Activated CD8-positive, alpha-beta T cell treated with anti-CD3 and anti-CD28 coated beads, Interleukin-2, amount 10 ng/mL, durations not matched to agents 7 days and 5 days (primary cell): ENCODE data around the gene QSER1. TPM values are rescaled to one million over a fixed set of nuclear protein-coding genes. Genes with fewer than 3 reads are reported as not detected.
"Not testable (repeated sequence)": the region's sequence is repeated elsewhere in the genome, so short reads cannot be mapped to it uniquely, and the experiment has no call there.

ENCODE experiments used
- ATAC-seq: fragments of 150-1000 bp; cut with Tn5 transposase; one replicate; pipeline ENCODE4 v1.10.0; 2021; ENCODE audit warnings: moderate library complexity
- CTCF ChIA-PET: fragments of 350-600 bp; sonication (Branson Sonifier 250); formaldehyde crosslinking; loops from one replicate; lab custom pipeline; 2021; ENCODE audit warnings: antibody characterized with exemption; lab: Charles Lee
- POLR2A ChIA-PET: fragments of 350-600 bp; sonication (Branson Sonifier 250); formaldehyde crosslinking; loops from one replicate; lab custom pipeline; 2021; ENCODE audit warnings: antibody characterized with exemption; lab: Charles Lee
- DNase-seq: peaks from one replicate; pipeline ENCODE4 v3.0.0-alpha.2; 2020
- H3K27ac Mint-ChIP-seq: one replicate; pipeline ENCODE4 v1.8.0; 2021; ENCODE audit warnings: mild to moderate bottlenecking, mixed read lengths
- H3K27me3 Mint-ChIP-seq: one replicate; pipeline ENCODE4 v1.8.0; 2021; ENCODE audit warnings: low read depth, mixed read lengths
- H3K36me3 Mint-ChIP-seq: one replicate; pipeline ENCODE4 v1.8.0; 2021; ENCODE audit warnings: low read depth, mixed read lengths
- H3K4me1 Mint-ChIP-seq: one replicate; pipeline ENCODE4 v1.8.0; 2021; ENCODE audit warnings: low read depth, mixed read lengths
- H3K4me3 Mint-ChIP-seq: one replicate; pipeline ENCODE4 v1.8.0; 2021; ENCODE audit warnings: mild to moderate bottlenecking, mixed read lengths
- H3K9me3 Mint-ChIP-seq: one replicate; pipeline ENCODE4 v1.8.0; 2022; ENCODE audit warnings: mixed read lengths; ENCODE audit not compliant: insufficient read depth
- total RNA-seq, 2 experiments: library from RNA; stranded (reverse); gene quantifications; one replicate each; pipeline ENCODE4 v1.2.3, GENCODE V29; 2021

QSER1 gene
- total RNA-seq, 2 experiments from 2014 or later, result 7.3 to 7.9 TPM

DNA sequence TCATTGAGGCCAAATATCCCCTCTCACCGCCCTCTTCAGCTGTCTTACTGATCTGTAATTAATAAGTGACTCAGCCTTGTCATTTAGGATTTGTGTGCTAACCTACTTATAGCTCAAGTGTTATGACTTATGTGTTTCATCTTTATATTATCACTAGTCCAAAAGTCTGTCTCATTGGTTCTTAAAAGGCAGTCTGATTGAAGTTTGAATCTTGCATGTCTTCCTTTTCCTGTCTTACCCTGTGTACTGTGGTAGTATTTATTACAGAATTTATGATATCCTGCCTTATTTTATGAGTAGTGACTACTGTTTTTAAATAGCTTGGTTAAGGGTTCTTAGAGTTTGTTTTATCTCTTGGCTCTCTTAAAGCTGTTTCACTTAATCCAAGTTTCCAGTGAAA, 129.3 kb downstream of the QSER1 start:
- Mint-ChIP-seq H3K36me3 (no peaks in the 10 kb centered on the region), H3K4me1 (peaks cover 4% of the 10 kb centered on the region), H3K4me3 (no peak overlapping the region), H3K27ac (no peak overlapping the region), H3K27me3 (peaks cover 18% of the 10 kb centered on the region), H3K9me3 (no peaks in the 10 kb centered on the region)
- ChIA-PET POLR2A (no interaction called here), CTCF (interaction anchor here (1.2 to 2.8 kb wide), 3 partner anchors 10 to 43 kb away, joined by 4 to 8 read pairs (median 5); no protein-coding TSS in a partner anchor)
- DNase-seq (no peak), ATAC-seq (no peak)

DNA sequence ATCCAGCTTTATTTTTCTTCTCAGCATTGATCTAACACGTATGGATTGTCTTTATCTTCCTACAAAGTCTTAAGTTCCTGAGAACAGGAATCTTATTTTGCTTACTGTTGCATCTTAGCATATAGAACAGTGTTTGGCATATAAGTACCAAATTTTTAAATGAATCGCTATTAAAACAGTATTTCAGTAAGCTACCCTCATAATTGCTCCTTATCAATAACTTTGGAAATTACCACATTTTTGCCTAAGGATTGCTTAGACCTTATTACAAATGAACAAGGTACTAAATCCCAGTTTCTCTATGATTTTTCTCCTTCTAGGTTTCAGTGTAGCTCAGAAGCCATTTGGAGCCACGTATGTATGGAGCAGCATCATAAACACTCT, 132.7 kb downstream of the QSER1 start:
- no peak for ATAC-seq
- H3K4me3 Mint-ChIP-seq, result no peak overlapping the region
- DNase-seq, result no peak
- H3K27ac Mint-ChIP-seq, result no peak overlapping the region
- H3K4me1 Mint-ChIP-seq, result peaks cover 4% of the 10 kb centered on the region
- peaks cover 2% of the 10 kb centered on the region for H3K27me3 Mint-ChIP-seq
- ChIA-PET CTCF (interaction anchor here (0.8 to 2.4 kb wide), 3 partner anchors 8 to 14 kb away, joined by 3 to 6 read pairs (median 3); partner anchors contain the start of genes DEPDC7 and TCP11L1), POLR2A (no interaction called here)
- H3K36me3 Mint-ChIP-seq, result no peaks in the 10 kb centered on the region
- no peaks in the 10 kb centered on the region for H3K9me3 Mint-ChIP-seq

DNA sequence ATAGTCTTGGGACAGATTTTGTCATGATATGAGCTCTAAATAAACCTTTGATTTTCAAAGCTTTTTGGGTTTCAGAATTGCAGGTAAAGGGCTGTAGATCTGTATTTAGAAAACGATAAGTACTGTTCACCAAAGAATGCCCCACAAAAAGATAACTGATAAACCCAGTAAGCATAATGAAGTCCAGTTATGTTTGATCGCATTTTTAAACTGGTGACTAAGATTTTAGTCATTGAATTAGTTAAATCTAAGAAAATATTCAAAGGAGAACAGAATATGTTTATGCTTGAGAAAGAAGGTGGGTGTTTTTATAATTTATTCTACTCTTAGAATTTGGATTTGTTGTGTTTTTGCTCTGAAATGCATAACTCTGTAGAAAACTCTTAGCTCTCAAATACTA, 134.6 kb downstream of the QSER1 start:
- ChIA-PET POLR2A (no interaction called here), CTCF (interaction anchor here (0.6 to 1.3 kb wide), 2 partner anchors 12 to 39 kb away, joined by 3 to 6 read pairs; partner anchors contain the start of gene TCP11L1)
- H3K4me1 Mint-ChIP-seq, result no peaks in the 10 kb centered on the region
- no peak overlapping the region for H3K4me3 Mint-ChIP-seq
- DNase-seq, result no peak
- H3K36me3 Mint-ChIP-seq, result no peaks in the 10 kb centered on the region
- no peak for ATAC-seq
- no peaks in the 10 kb centered on the region for H3K9me3 Mint-ChIP-seq
- H3K27me3 Mint-ChIP-seq, result no peaks in the 10 kb centered on the region
- H3K27ac Mint-ChIP-seq, result no peak overlapping the region

GRCh38 chr11:33027846-33028536, 135.4 kb downstream of the QSER1 start:
- ATAC-seq, result no peak
- ChIA-PET POLR2A (no interaction called here), CTCF (interaction anchor here (0.6 to 1.3 kb wide), 2 partner anchors 11 to 38 kb away, joined by 3 to 6 read pairs; partner anchors contain the start of gene TCP11L1)
- H3K36me3 Mint-ChIP-seq, result no peaks in the 10 kb centered on the region
- no peaks in the 10 kb centered on the region for H3K27me3 Mint-ChIP-seq
- no peaks in the 10 kb centered on the region for H3K4me1 Mint-ChIP-seq
- H3K9me3 Mint-ChIP-seq, result no peaks in the 10 kb centered on the region
- no peak overlapping the region for H3K4me3 Mint-ChIP-seq
- no peak for DNase-seq
- H3K27ac Mint-ChIP-seq, result no peak overlapping the region

GRCh38 chr11:33028537-33028914, 135.9 kb downstream of the QSER1 start:
- Mint-ChIP-seq H3K4me1 (no peaks in the 10 kb centered on the region), H3K4me3 (no peak overlapping the region), H3K36me3 (no peaks in the 10 kb centered on the region), H3K9me3 (no peaks in the 10 kb centered on the region), H3K27me3 (no peaks in the 10 kb centered on the region), H3K27ac (no peak overlapping the region)
- POLR2A ChIA-PET, result no interaction called here
- DNase-seq (no peak), ATAC-seq (no peak)
- CTCF ChIA-PET, result interaction anchor here (0.7 to 1.3 kb wide), 2 partner anchors 37 to 39 kb away, joined by 3 read pairs; no protein-coding TSS in a partner anchor

DNA sequence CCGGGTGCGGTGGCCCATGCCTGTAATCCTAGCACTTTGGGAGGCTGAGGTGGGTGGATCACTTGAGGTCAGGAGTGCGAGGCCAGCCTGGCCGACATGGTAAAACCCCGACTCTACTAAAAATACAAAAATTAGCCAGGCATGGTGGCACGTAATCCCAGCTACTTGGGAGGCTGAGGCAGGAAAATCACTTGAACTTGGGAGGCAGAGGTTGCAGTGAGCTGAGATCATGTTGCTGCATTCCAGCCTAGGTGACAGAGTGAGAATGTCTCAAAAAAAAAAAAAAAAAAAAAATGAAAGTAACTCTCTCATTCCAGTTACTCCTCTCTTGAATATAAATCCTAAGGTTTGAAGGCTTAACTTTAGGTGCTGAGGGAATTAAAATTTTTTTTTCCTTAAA, 136.6 kb downstream of the QSER1 start:
- H3K36me3 Mint-ChIP-seq, POLR2A ChIA-PET, DNase-seq, H3K27me3 Mint-ChIP-seq, H3K4me1 Mint-ChIP-seq, H3K27ac Mint-ChIP-seq, ATAC-seq, H3K4me3 Mint-ChIP-seq, H3K9me3 Mint-ChIP-seq: not testable (repeated sequence)
- CTCF ChIA-PET, result interaction anchor here (0.7 to 1.3 kb wide), 2 partner anchors 37 to 38 kb away, joined by 3 read pairs; no protein-coding TSS in a partner anchor

Other genes with a start within 250 kb of the QSER1 start
- not detected for gene CCDC73, start 98.1 kb upstream of the QSER1 start, total RNA-seq
- gene PRRG4, start 62.9 kb upstream of the QSER1 start, total RNA-seq, result under 1 TPM; 0.24 to 0.26 TPM
- 1 to 10 TPM; 1.2 to 2.8 TPM for gene DEPDC7, start 123.1 kb downstream of the QSER1 start, total RNA-seq
- gene TCP11L1, start 146.8 kb downstream of the QSER1 start, total RNA-seq, result 10 to 100 TPM; 17.2 to 21.0 TPM